ENCODE measurements around the gene TUBB3. TPM values are rescaled to one million over a fixed set of nuclear protein-coding genes. Genes with fewer than 3 reads are reported as not detected.

The TUBB3 gene
- total and polyA plus RNA-seq, 8 donors = 0.29 to 14.5 (median 3.7) TPM; not detected in 2

GRCh38 chr16:89924297-89924924 lies 1.3 kb downstream of the TUBB3 start:
- peak overlapping the region in 1 of 4 donors; percentile 58 for H3K4me3 ChIP-seq
- no peaks in the 10 kb centered on the region for H3K9me3 ChIP-seq
- peak in 1 of 2 donors; percentile 80 for DNase-seq
- no peak for TF ChIP-seq POLR2A (IDR thresholded peaks at IDR 0.05)
- TF ChIP-seq EP300 (IDR thresholded peaks at IDR 0.05) = no peak
- no peak for TF ChIP-seq CTCF (IDR thresholded peaks at IDR 0.05)
- no peak for TF ChIP-seq POLR2AphosphoS5 (IDR thresholded peaks at IDR 0.05)
- H3K36me3 ChIP-seq = no peaks in the 10 kb centered on the region
- intact Hi-C loops (cut with DNase I; ENCODE audit: low total_unique reads) = no loop called here
- peaks cover 46 to 75% (median 55%) of the 10 kb centered on the region in 4 donors for H3K4me1 ChIP-seq
- WGBS, 5 donors = 3 to 7% (median 5%) methylated on average over 12 to 14 of the region's 14 CpGs
- no peak overlapping the region for H3K27ac ChIP-seq
- H3K27me3 ChIP-seq = peaks cover 18 to 100% (median 51%) of the 10 kb centered on the region in 3 donors

GRCh38 chr16:89924925-89925307 lies 1.8 kb downstream of the TUBB3 start:
- no peaks in the 10 kb centered on the region for H3K9me3 ChIP-seq
- 18 to 38% (median 29%) methylated on average over 3 to 4 of the region's 4 CpGs for WGBS, 5 donors
- TF ChIP-seq POLR2A (IDR thresholded peaks at IDR 0.05) = no peak
- TF ChIP-seq EP300 (IDR thresholded peaks at IDR 0.05) = no peak
- TF ChIP-seq POLR2AphosphoS5 (IDR thresholded peaks at IDR 0.05) = no peak
- TF ChIP-seq CTCF (IDR thresholded peaks at IDR 0.05) = no peak
- H3K36me3 ChIP-seq = no peaks in the 10 kb centered on the region
- H3K27me3 ChIP-seq = peaks cover 18 to 100% (median 51%) of the 10 kb centered on the region in 3 donors
- H3K4me1 ChIP-seq = peaks cover 46 to 69% (median 55%) of the 10 kb centered on the region in 4 donors
- intact Hi-C loops (cut with DNase I; ENCODE audit: low total_unique reads) = no loop called here
- H3K27ac ChIP-seq = no peak overlapping the region
- no peak overlapping the region for H3K4me3 ChIP-seq
- no peak for DNase-seq

GRCh38 chr16:89925596-89926079 lies 2.5 kb downstream of the TUBB3 start:
- 0 to 2% (median 1%) methylated on average over 4 to 42 of the region's 42 CpGs for WGBS, 5 donors
- H3K9me3 ChIP-seq = no peaks in the 10 kb centered on the region
- intact Hi-C loops (cut with DNase I; ENCODE audit: low total_unique reads) = no loop called here
- peak overlapping the region in 1 of 5 donors; percentile 36 for H3K27ac ChIP-seq
- TF ChIP-seq POLR2AphosphoS5 (IDR thresholded peaks at IDR 0.05) (no peak), POLR2A (IDR thresholded peaks at IDR 0.05) (no peak), EP300 (IDR thresholded peaks at IDR 0.05) (no peak), CTCF (IDR thresholded peaks at IDR 0.05) (no peak)
- peak overlapping the region; percentile 32 to 67 (median 50) for H3K4me3 ChIP-seq
- H3K4me1 ChIP-seq = peaks cover 46 to 62% (median 54%) of the 10 kb centered on the region in 4 donors
- no peaks in the 10 kb centered on the region for H3K36me3 ChIP-seq
- peaks cover 18 to 99% (median 50%) of the 10 kb centered on the region in 3 donors for H3K27me3 ChIP-seq
- no peak for DNase-seq

DNA sequence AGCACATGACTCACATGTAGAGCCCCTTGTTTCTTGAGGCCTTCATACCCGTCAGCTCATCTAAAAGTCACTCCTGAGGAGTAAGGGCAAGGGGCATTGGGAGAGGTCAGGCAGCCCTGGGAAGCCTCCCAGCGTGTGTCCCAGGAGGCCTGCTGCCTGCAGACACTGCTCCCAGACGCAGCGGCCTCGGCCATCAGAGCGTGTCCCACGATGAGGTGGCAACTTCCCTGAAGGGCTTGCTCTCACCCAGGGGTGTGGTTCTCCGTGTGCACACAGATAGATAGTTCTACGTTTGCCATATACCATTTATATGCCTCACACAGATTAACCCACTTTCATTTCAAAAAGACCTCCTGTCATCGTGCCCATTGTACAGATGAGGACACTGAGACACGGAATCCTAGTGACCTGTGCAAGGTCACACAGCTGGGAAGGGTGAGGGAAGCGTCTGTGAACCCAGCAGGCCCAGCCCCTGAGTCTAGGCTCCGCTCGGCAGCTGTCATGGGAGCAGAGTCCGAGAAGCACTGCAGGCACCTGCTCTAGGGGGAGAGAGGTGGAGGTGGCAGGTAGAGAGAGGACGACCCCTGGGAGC lies 8.3 kb downstream of the TUBB3 start:
- TF ChIP-seq CTCF (IDR thresholded peaks at IDR 0.05) = no peak
- no peak for TF ChIP-seq EP300 (IDR thresholded peaks at IDR 0.05)
- no peak for TF ChIP-seq POLR2AphosphoS5 (IDR thresholded peaks at IDR 0.05)
- no peak for TF ChIP-seq POLR2A (IDR thresholded peaks at IDR 0.05)
- H3K4me3 ChIP-seq = no peak overlapping the region
- peaks cover 0 to 13% (median 0%) of the 10 kb centered on the region in 4 donors for H3K36me3 ChIP-seq
- no peak for DNase-seq
- 81 to 86% (median 82%) methylated on average over 13 to 16 of the region's 16 CpGs for WGBS, 5 donors
- H3K9me3 ChIP-seq = no peaks in the 10 kb centered on the region
- peaks cover 0 to 54% (median 3%) of the 10 kb centered on the region in 3 donors for H3K27me3 ChIP-seq
- peaks cover 2 to 5% (median 4%) of the 10 kb centered on the region in 4 donors for H3K4me1 ChIP-seq
- intact Hi-C loops (cut with DNase I; ENCODE audit: low total_unique reads) = no loop called here
- no peak overlapping the region for H3K27ac ChIP-seq

All from stomach (tissue), 9 donors.